K562 (cell line): ENCODE results near the gene TMC8. TPM values are rescaled to one million over a fixed set of nuclear protein-coding genes. Genes with fewer than 3 reads are reported as not detected.
A peak's percentile ranks its signal among the peaks of the same experiment; 100 is the strongest.

ENCODE experiments used
- CSDE1 ChIP-seq, 2 experiments: fragments of 450-650 bp; IDR thresholded peaks; 2 replicates each; pipeline ENCODE4 v1.6.1; 2016; ENCODE audit warnings: mild to moderate bottlenecking in 1 of 2
- CTBP1 ChIP-seq: fragments of 450-650 bp; IDR thresholded peaks from 2 replicates; pipeline ENCODE4 v1.6.1; 2016; ENCODE audit warnings: borderline replicate concordance
- FUS ChIP-seq: fragments of 200-400 bp; formaldehyde crosslinking; optimal IDR thresholded peaks from 2 replicates; pipeline ENCODE3; 2017; ENCODE audit warnings: low read depth, low read length
- MBD2 ChIP-seq: sonication (generic); IDR thresholded peaks from 2 replicates; pipeline ENCODE4 v1.6.1; 2016; ENCODE audit warnings: low read depth, borderline replicate concordance
- MECOM ChIP-seq: fragments of 250-450 bp; sonication (Bioruptor Pico); IDR thresholded peaks from 2 replicates; pipeline ENCODE4 v1.8.0; 2022; ENCODE audit warnings: inconsistent platforms
- MYC ChIP-seq, 2 experiments: fragments of 250-450 bp in 1 of 2; sonication (Bioruptor Pico) in 1 of 2; IDR thresholded peaks; 2 replicates each; pipeline versions ENCODE4 v1.5.1 to v1.6.1; 2012 to 2021; ENCODE audit warnings: low read depth in 2 of 2, borderline replicate concordance in 1 of 2, improper control_type of control experiment in 1 of 2, low read length in 1 of 2, mild to moderate bottlenecking in 1 of 2, moderate library complexity in 1 of 2
- PHF21A ChIP-seq: fragments of 450-650 bp; IDR thresholded peaks from 2 replicates; pipeline ENCODE4 v1.6.1; 2017; ENCODE audit warnings: low read depth, borderline replicate concordance
- PML ChIP-seq: IDR thresholded peaks from 2 replicates; pipeline ENCODE4 v1.6.1; 2012; ENCODE audit warnings: low read length, inconsistent platforms
- POLR2AphosphoS2 ChIP-seq: IDR thresholded peaks from 2 replicates; pipeline ENCODE4 v1.6.1; 2012; ENCODE audit warnings: low read length, improper control_type of control experiment
- POLR2AphosphoS5 ChIP-seq: IDR thresholded peaks from 2 replicates; pipeline ENCODE4 v1.6.1; 2011; ENCODE audit warnings: mild to moderate bottlenecking, low read depth, low read length, moderate library complexity; ENCODE audit not compliant: control insufficient read depth, insufficient read depth
- PRMT5 ChIP-seq: sonication (generic); formaldehyde crosslinking; IDR thresholded peaks from 2 replicates; pipeline ENCODE4 v1.5.0; 2020; ENCODE audit warnings: missing genetic modification reagents
- RAD51 ChIP-seq: fragments of 450-650 bp; IDR thresholded peaks from 2 replicates; pipeline ENCODE4 v1.7.1; 2016; ENCODE audit warnings: low read depth, mild to moderate bottlenecking, borderline replicate concordance
- SMAD2 ChIP-seq: fragments of 150-350 bp; IDR thresholded peaks from 2 replicates; pipeline ENCODE4 v1.6.1; 2014; ENCODE audit warnings: low read depth, mild to moderate bottlenecking, low read length
- SMARCA4 ChIP-seq: fragments of 450-650 bp; IDR thresholded peaks from 2 replicates; pipeline ENCODE4 v1.6.1; 2016
- TFAM ChIP-seq: fragments of 250-450 bp; sonication (Bioruptor Pico); conservative IDR thresholded peaks from 2 replicates; pipeline ENCODE4 v1.5.0; 2021; ENCODE audit warnings: mild to moderate bottlenecking, moderate library complexity
- ZNF134 ChIP-seq: fragments of 250-450 bp; sonication (Bioruptor Pico); conservative IDR thresholded peaks from 2 replicates; pipeline ENCODE4 v1.4.0; 2020
- ZNF384 ChIP-seq: IDR thresholded peaks from 2 replicates; pipeline ENCODE4 v1.6.1; 2012; ENCODE audit warnings: low read depth, low read length, improper control_type of control experiment
- polyA plus RNA-seq, 8 experiments: library from polyadenylated mRNA; depleted of rRNA in 4 of 8; stranded (reverse) in 5 of 8; unstranded in 3 of 8; fragments of >200 nt; fragmentation: Nextera tagmentation in 2 of 8; fragmentation: Illumina TruSeq in 1 of 8; extraction: Ambion mirVana in 2 of 8; extraction: Trizol in 1 of 8; gene quantifications; 2 replicates each; pipeline versions ENCODE4 v1.2.1 to v1.2.3, GENCODE V29; 2011 to 2014; ENCODE audit warnings: inconsistent platforms in 1 of 8, missing spikeins in 1 of 8
- total RNA-seq, 7 experiments: library from RNA; depleted of rRNA in 6 of 7; stranded (reverse); fragments of >200 nt in 6 of 7; fragmentation: Illumina TruSeq in 2 of 7; extraction: Trizol in 2 of 7; gene quantifications; 2 replicates each; pipeline versions ENCODE4 v1.2.1 to v1.2.3, GENCODE V29; 2011 to 2021; ENCODE audit warnings: low replicate concordance in 1 of 7
- TF ChIP-seq, protein P1 (sequence below): sonication (generic); formaldehyde crosslinking; IDR thresholded peaks from 2 replicates; pipeline ENCODE4 v1.4.0; 2020; ENCODE audit warnings: mild to moderate bottlenecking, missing genetic modification reagents
- TF ChIP-seq, protein P2 (sequence below): fragments of 250-450 bp; sonication (Bioruptor Pico); IDR thresholded peaks from 2 replicates; pipeline ENCODE4 v1.4.0; 2020
- TF ChIP-seq, protein P3 (sequence below): sonication (generic); formaldehyde crosslinking; IDR thresholded peaks from 2 replicates; pipeline ENCODE4 v1.8.0; 2022; ENCODE audit warnings: mild to moderate bottlenecking, low read depth, missing genetic modification reagents

TMC8 gene
- total and polyA plus RNA-seq, 9 of the 15 experiments (the other 6 are each of a cell fraction or from before 2014, with no cell fraction given): 0.13 to 10.9 (median 2.8) TPM

DNA sequence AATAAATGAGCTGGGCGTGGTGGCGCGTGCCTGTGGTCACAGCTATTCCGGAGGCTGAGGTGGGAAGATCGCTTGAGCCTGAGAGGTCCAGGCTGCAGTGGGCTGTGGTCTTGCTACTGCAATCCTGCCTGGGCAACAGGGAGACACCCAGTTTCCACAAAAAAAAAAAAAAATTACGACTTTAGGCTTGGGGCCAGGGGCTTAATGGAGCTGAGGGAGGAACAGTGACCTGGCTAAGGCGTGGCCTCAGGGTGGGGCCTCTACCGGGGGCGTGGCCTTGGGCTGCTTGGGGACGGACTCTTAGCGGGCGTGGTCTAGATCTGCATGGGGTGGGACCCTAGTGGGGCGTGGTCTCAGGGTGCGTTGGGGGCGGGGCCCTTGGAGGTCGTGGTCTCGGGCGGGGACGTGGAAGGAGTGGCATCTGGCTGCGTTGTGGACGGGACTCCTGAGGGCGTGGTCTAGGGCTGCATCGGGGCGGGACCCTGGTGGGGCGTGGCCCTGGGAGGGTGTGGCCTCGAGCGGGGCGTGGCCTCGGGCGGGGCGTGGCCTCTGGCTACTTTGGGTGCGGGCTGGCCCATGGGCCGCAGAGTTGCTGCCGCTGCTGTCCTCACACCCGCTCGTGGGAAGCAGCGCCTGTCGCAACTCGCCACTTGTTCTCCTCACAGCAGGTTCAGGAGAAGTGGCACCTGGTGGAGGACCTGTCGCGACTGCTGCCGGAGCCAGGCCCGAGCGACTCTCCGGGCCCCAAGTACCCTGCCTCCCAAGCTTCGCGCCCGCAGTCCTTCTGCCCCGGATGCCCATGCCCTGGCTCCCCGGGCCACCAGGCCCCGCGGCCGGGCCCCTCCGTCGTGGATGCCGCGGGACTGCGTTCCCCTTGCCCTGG lies 9.8 kb downstream of the TMC8 start (continued):
- TF ChIP-seq PML (no peak), PHF21A (no peak), POLR2AphosphoS5 (no peak; the same call in 1 of the 2 replicates), CTBP1 (peak; percentile 44; the same call in 1 of the 2 replicates), PRMT5 (CRISPR knock-in tag) (no peak), MBD2 (peak; percentile 52; the same call in 1 of the 2 replicates), RAD51 (no peak; the same call in 1 of the 2 replicates), TFAM (CRISPR knock-in tag) (no peak), MECOM (no peak), MYC (IDR thresholded peaks at IDR 0.05; ENCODE audit: low read depth, low read length) (peak; percentile 23), MYC (CRISPR knock-in tag; IDR thresholded peaks at IDR 0.05; ENCODE audit: borderline replicate concordance, low read depth) (no peak), SMAD2 (no peak), ZNF134 (CRISPR knock-in tag) (no peak), POLR2AphosphoS2 (no peak), SMARCA4 (peak; percentile 6; the same call in 1 of the 2 replicates), ZNF384 (peak; percentile 86), FUS (peak; percentile 44), CSDE1 (IDR thresholded peaks at IDR 0.05) (no peak)
- TF ChIP-seq, protein P1, sequence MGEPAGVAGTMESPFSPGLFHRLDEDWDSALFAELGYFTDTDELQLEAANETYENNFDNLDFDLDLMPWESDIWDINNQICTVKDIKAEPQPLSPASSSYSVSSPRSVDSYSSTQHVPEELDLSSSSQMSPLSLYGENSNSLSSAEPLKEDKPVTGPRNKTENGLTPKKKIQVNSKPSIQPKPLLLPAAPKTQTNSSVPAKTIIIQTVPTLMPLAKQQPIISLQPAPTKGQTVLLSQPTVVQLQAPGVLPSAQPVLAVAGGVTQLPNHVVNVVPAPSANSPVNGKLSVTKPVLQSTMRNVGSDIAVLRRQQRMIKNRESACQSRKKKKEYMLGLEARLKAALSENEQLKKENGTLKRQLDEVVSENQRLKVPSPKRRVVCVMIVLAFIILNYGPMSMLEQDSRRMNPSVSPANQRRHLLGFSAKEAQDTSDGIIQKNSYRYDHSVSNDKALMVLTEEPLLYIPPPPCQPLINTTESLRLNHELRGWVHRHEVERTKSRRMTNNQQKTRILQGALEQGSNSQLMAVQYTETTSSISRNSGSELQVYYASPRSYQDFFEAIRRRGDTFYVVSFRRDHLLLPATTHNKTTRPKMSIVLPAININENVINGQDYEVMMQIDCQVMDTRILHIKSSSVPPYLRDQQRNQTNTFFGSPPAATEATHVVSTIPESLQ: no peak
- TF ChIP-seq, protein P2, sequence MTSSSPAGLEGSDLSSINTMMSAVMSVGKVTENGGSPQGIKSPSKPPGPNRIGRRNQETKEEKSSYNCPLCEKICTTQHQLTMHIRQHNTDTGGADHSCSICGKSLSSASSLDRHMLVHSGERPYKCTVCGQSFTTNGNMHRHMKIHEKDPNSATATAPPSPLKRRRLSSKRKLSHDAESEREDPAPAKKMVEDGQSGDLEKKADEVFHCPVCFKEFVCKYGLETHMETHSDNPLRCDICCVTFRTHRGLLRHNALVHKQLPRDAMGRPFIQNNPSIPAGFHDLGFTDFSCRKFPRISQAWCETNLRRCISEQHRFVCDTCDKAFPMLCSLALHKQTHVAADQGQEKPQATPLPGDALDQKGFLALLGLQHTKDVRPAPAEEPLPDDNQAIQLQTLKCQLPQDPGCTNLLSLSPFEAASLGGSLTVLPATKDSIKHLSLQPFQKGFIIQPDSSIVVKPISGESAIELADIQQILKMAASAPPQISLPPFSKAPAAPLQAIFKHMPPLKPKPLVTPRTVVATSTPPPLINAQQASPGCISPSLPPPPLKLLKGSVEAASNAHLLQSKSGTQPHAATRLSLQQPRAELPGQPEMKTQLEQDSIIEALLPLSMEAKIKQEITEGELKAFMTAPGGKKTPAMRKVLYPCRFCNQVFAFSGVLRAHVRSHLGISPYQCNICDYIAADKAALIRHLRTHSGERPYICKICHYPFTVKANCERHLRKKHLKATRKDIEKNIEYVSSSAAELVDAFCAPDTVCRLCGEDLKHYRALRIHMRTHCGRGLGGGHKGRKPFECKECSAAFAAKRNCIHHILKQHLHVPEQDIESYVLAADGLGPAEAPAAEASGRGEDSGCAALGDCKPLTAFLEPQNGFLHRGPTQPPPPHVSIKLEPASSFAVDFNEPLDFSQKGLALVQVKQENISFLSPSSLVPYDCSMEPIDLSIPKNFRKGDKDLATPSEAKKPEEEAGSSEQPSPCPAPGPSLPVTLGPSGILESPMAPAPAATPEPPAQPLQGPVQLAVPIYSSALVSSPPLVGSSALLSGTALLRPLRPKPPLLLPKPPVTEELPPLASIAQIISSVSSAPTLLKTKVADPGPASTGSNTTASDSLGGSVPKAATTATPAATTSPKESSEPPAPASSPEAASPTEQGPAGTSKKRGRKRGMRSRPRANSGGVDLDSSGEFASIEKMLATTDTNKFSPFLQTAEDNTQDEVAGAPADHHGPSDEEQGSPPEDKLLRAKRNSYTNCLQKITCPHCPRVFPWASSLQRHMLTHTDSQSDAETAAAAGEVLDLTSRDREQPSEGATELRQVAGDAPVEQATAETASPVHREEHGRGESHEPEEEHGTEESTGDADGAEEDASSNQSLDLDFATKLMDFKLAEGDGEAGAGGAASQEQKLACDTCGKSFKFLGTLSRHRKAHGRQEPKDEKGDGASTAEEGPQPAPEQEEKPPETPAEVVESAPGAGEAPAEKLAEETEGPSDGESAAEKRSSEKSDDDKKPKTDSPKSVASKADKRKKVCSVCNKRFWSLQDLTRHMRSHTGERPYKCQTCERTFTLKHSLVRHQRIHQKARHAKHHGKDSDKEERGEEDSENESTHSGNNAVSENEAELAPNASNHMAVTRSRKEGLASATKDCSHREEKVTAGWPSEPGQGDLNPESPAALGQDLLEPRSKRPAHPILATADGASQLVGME (CRISPR knock-in tag): 0 out of 2 replicates have a peak, but pooled peaks have one; percentile 41
- TF ChIP-seq, protein P3, sequence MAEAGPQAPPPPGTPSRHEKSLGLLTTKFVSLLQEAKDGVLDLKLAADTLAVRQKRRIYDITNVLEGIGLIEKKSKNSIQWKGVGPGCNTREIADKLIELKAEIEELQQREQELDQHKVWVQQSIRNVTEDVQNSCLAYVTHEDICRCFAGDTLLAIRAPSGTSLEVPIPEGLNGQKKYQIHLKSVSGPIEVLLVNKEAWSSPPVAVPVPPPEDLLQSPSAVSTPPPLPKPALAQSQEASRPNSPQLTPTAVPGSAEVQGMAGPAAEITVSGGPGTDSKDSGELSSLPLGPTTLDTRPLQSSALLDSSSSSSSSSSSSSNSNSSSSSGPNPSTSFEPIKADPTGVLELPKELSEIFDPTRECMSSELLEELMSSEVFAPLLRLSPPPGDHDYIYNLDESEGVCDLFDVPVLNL: no peak
